T-helper 22 cell (primary cell): ENCODE measurements around the gene PKP4.
"Not testable (repeated sequence)": the region's sequence is repeated elsewhere in the genome, so short reads cannot be mapped to it uniquely, and the experiment has no call there.

ENCODE experiments used
- DNase-seq: peaks from one replicate; pipeline ENCODE4 v3.0.0-alpha.2; 2020; ENCODE audit warnings: low read depth

The PKP4 gene

GRCh38 chr2:158456309-158457066 is at the start of gene PKP4, which contains the start of gene CCDC148:
TSS of gene PKP4 (plus strand) at chr2:158456952. CDS start at chr2:158533185, 76,233 bp downstream.
TSS of gene CCDC148 (minus strand) at chr2:158456753. CDS start at chr2:158456439, 314 bp downstream.
- peak; percentile 88 for DNase-seq

DNA sequence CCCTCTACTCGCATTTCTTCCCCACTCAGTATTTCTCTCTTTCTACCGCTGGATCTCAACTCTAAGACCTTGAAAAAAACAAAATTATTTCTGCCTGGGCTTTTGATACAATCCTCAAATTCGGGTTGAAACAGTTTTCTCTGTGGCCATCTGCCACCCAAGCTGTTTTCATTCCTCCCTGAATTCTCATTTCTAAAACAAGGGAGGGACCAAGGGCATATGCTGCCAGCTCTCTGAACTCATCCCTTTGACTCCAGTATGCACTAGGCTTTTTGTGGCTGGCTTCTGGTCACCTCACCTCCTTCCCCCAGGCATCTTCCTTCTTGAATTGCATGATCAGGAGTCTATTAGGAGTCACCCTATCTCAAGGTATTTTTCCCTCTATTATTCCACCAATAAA is 49.7 kb upstream of the PKP4 start:
- DNase-seq = no peak

GRCh38 chr2:158410132-158410531 is 46.6 kb upstream of the PKP4 start:
- DNase-seq = no peak

- no peak for DNase-seq
Observed at GRCh38 chr2:158411748-158412147, 45.0 kb upstream of the PKP4 start.

- DNase-seq = no peak
Observed at GRCh38 chr2:158412206-158412605, 44.5 kb upstream of the PKP4 start.

DNA sequence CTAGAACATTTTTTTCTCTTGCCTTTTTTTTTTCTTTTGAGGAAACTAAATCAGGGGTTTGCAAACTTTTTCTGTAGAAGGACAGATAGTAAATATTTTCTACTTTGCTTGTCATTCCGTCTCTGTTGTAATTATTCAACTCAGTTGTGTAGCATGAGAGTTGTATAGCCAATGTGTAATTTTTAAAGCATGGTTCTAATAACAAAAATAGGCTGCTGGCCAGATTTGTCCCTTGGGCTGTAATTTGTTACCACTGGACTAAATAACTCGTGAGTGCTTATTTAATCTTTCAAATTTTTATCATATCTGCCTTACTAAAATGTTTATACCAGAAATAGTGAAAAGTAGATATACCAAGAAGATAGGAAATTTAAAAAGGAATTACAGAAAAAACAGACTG is 43.2 kb upstream of the PKP4 start:
- DNase-seq = no peak

- no peak for DNase-seq
Observed at GRCh38 chr2:158414538-158414937, 42.2 kb upstream of the PKP4 start.

GRCh38 chr2:158432117-158432516 is 24.6 kb upstream of the PKP4 start:
- DNase-seq = no peak

DNA sequence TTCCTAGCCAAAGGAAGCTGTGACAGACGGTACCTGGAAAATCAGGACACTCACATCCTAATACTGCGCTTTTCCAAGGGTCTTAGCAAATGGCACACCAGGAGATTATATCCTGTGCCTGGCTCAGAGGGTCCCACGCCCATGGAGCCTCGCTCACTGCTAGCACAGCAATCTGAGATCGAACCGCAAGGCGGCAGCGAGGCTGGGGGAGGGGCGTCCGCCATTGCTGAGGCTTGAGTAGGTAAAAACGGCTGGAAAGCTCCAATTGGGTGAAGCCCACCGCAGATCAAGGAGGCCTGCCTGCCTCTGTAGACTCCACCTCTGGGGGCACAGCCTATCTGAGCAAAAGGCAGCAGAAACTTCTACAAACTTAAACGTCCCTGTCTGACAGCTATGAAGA is 23.0 kb upstream of the PKP4 start:
- not testable (repeated sequence) for DNase-seq

- not testable (repeated sequence) for DNase-seq
Observed at GRCh38 chr2:158439062-158439461, 17.7 kb upstream of the PKP4 start.

DNA sequence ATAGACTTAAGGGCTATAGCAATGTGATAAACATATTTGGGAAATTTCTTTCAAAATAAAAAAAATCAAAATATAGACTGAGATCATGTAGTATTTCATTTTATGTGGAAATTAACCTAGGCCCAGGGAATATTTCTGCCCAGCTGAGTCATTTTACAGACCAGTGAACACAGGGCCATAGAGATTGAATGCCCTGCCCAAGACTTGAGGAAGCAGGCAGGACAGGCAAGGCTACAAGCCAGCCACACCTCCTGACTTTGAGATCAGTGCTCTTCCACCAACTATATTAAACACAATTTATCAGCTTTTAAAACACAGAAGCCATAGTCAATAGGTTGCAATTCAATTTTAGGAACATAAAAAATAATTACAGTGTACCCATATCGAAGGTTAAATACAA is 13.1 kb upstream of the PKP4 start:
- no peak for DNase-seq

GRCh38 chr2:158457092-158457825 is 507 bp downstream of the PKP4 start:
- peak; percentile 25 for DNase-seq

GRCh38 chr2:158457826-158458616 is 1.3 kb downstream of the PKP4 start:
- DNase-seq = peak; percentile 37

DNA sequence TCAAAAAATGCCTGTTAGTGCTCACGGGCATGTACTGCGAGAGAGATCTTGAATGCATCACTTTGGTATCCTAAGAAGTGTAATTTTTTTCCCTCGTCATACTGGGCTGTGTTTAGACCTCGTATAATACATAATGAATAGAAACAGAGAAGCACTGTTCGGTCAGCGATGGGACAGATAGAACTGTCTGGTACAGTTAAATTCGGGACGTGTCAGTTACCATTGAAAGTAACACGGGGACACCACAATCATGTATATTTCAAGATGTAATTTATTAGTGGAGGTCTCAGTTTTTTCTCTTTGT is 1.8 kb downstream of the PKP4 start:
- no peak for DNase-seq

- no peak for DNase-seq
Observed at GRCh38 chr2:158459161-158460003, 2.6 kb downstream of the PKP4 start.

DNA sequence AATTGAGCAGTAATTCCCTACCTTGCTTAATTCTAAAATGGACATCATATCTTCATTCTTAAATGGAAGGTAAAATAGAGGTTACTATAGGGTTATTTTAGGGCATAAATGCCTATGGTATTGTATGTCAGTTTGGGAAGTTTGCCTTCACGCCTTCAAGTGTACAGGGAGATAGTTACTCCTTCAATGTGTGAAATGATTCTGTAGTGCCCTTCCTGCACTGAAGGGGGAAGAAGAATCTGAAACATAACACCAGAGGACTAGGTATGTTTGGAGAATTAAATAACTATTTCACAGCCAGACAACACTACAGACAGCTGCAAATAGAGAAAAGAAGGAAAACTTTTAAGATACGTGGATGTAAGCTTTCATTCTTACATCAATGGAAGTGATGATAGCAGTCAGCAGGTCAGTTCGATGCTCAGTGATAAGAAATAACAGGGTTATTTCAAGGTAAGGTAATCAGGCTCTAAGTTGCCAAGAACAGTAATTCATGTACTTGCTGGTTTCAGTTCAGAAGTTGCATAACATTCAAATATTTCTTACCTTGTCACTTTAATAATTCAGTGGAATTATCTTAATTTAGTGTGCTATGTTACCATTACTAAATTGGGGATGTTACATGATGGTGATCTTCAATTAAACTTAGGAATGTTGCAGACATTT is 4.0 kb downstream of the PKP4 start:
- no peak for DNase-seq

DNA sequence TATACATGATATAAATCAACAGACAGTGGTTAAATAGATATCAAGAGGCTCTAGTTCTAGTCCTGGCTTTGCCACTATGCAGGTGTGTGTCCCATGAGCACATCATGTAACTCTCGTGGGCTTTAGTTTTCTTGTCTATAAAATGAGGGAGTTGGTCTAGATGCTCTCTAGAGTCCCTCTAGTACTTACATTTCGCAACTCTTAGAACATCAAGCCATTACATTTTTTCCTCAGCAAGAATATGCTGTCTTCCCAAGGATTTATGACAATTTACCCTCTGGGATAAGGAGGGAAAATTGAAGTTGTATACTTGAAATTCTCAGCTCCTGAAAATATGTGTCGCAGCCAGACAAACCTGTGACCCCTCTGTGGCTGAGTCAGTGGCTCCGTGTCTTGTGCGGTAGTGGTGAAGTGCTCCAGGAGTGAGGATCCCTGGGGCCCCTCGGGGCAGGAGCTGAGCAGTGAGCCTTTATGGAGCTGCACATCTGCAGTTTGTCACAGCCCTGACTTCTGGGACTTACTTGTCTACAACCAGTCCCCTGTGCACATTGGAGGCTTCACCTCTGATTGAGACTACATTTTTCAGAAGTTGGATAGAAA is 6.8 kb downstream of the PKP4 start:
- DNase-seq = no peak

- DNase-seq = no peak
Observed at GRCh38 chr2:158464426-158465281, 7.9 kb downstream of the PKP4 start.

DNA sequence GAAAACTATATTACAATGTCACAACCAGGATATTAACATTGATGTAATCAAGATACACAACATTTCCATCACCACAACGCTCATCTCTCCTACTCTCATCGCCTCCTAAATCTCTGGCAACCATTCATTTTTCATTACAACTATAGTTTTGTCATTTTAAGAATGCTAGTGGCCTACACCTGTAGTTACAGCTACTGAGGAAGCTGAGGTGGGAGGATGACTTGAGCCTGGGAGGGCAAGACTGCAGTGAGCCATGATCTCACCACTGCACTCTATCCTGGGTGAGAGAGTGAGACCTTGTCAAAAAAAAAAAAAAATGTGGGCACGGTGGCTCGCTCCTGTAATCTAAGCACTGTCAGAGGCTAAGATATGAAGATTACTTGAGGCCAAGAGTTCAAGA is 10.5 kb downstream of the PKP4 start:
- DNase-seq = no peak

DNA sequence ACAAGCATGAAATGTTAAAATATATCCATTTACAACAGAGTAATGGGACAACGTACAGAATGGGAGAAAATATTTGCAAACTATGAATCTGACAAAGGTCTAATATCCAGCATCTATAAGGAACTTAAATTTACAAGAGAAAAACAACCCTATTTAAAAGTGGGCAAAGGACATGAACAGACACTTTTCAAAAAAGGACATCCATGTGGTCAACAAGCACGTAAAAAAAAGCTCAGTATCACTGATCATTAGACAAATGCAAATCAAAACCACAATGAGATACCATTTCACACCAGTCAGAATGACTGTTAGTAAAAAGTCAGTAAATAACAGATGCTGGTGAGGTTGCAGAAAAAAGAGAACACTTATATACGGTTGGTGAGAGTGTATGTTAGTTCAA is 16.1 kb downstream of the PKP4 start:
- not testable (repeated sequence) for DNase-seq
